ENCODE measurements around the gene ILK. TPM values are rescaled to one million over a fixed set of nuclear protein-coding genes. Genes with fewer than 3 reads are reported as not detected.

Gene ILK
- total and polyA plus RNA-seq, 2 experiments from 2014 or later = 114 to 126 TPM

DNA sequence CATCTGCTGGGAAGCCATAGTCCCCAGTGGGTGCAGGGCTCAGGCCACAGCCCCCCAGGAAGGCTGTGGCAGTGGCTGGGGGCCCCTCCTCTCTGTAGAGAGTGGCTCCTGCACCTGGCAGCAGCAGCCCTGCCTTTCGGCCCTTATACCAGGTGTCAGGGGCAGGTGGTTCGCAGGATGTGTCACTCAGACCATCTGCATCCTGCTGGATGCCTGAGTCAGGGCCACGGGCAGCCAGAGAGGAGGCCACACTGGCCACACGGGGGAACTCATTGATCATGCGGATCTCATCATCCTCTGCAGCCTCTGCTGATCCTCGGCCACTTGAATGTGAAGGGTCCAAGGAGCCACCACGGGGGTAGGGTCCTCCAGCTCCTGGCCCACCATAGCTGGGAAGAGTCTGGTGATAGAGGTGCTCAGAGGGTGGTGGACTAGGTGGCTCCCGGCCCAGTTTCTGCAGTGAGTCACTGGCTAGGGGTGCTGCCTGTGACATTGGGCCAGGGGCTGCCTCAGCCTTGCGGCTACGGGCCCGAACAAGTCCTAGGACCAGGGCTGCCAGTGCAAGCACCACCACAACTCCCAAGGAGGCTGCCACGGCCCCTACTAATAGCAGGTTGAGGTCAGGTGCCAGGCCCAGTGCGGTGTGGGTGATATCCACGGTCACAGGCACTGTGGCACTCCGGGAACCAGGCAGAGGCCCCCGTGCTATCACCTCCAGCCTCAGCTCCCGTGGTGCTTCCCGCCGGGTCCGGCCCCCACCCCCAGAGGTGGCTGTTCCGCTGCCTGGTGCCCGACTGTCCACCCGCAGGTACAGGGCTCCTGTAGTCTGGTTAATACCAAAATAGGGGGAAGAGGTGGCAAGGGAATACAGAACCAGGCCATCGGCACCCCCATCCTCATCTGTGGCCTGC, 18.9 kb downstream of the ILK start:
- no peaks in the 10 kb centered on the region for H3K9me2 ChIP-seq (replicated peaks; ENCODE audit: insufficient read depth)
- H3K9me3 ChIP-seq (ENCODE audit: low read depth) = no peaks in the 10 kb centered on the region
- no peak for DNase-seq (ENCODE audit: low spot score)
- H3K4me1 ChIP-seq (ENCODE audit: insufficient read depth) = peaks cover 10% of the 10 kb centered on the region
- H4K20me1 ChIP-seq (ENCODE audit: insufficient read depth, poor library complexity, severe bottlenecking) = no peaks in the 10 kb centered on the region
- H2AFZ ChIP-seq = no peak overlapping the region
- no peak overlapping the region for H3K27ac ChIP-seq
- no peak overlapping the region for H3K4me2 ChIP-seq
- H3K27me3 ChIP-seq = no peaks in the 10 kb centered on the region
- WGBS (ENCODE audit: low lambda C conversion rate, missing lambda C conversion rate) = 96% methylated on average over 24 of the region's 24 CpGs
- no peak overlapping the region for H3K4me3 ChIP-seq
- TF ChIP-seq, protein P1, sequence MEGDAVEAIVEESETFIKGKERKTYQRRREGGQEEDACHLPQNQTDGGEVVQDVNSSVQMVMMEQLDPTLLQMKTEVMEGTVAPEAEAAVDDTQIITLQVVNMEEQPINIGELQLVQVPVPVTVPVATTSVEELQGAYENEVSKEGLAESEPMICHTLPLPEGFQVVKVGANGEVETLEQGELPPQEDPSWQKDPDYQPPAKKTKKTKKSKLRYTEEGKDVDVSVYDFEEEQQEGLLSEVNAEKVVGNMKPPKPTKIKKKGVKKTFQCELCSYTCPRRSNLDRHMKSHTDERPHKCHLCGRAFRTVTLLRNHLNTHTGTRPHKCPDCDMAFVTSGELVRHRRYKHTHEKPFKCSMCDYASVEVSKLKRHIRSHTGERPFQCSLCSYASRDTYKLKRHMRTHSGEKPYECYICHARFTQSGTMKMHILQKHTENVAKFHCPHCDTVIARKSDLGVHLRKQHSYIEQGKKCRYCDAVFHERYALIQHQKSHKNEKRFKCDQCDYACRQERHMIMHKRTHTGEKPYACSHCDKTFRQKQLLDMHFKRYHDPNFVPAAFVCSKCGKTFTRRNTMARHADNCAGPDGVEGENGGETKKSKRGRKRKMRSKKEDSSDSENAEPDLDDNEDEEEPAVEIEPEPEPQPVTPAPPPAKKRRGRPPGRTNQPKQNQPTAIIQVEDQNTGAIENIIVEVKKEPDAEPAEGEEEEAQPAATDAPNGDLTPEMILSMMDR (IDR thresholded peaks at IDR 0.05; ENCODE audit: poor library complexity) = no peak
- TF ChIP-seq EZH2phosphoT487 (IDR thresholded peaks at IDR 0.05; ENCODE audit: low read depth, severe bottlenecking, unreplicated experiment) (no peak), EZH2 (IDR thresholded peaks at IDR 0.05; ENCODE audit: borderline replicate concordance) (no peak)
- no peaks in the 10 kb centered on the region for H3K36me3 ChIP-seq (replicated peaks; ENCODE audit: insufficient read depth, low read depth)
- H3K79me2 ChIP-seq = peaks cover 11% of the 10 kb centered on the region

DNA sequence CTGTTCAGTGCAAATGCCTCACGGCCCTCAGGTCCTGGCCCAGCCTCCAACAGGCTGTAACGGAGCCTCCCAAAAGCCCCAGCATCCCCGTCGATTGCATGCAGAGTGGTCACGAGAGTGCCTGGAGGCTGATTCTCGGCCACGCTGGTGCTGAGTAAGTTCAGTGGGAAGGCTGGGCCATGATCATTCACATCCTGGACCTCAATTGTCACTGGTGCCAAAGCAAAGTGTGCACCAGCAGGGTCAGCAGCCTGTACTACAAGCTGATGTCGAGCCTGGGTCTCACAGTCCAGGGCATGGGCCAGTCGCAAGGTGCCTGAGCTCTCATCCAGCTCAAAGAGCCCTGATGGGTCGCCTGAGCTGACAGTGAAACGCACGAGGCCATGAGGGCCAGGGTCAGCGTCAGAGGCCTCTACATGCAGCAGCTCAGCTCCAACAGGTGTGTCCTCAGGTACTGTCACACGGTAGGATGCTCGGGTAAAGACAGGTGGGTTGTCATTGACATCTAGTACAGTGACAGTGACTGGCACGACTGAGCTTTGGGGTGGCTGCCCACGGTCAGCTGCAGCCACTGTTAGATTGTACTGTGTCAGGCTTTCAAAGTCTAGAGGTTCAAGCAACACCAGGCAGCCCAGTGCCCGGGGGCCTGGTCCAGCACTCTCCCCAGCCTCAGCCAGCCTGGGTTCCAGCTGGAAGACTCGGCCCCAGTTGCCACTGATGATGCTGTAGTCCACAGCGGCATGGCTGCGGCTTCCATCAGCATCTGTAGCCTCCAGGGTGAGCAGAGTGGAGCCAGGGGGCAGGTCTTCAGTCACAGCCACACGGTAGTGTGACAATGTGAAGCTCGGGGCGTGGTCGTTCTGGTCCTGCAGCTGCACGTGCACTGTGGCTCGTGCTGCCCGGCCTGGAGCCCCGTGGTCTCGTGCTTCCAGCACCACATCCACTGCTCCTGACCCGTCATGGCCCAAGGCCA, 20.1 kb downstream of the ILK start:
- H3K4me2 ChIP-seq = no peak overlapping the region
- H3K9me3 ChIP-seq (ENCODE audit: low read depth) = no peaks in the 10 kb centered on the region
- no peak for DNase-seq (ENCODE audit: low spot score)
- no peaks in the 10 kb centered on the region for H3K27me3 ChIP-seq
- H3K36me3 ChIP-seq (replicated peaks; ENCODE audit: insufficient read depth, low read depth) = no peaks in the 10 kb centered on the region
- H3K79me2 ChIP-seq = peaks cover 3% of the 10 kb centered on the region
- no peak overlapping the region for H2AFZ ChIP-seq
- no peaks in the 10 kb centered on the region for H3K4me1 ChIP-seq (ENCODE audit: insufficient read depth)
- H3K4me3 ChIP-seq = no peak overlapping the region
- TF ChIP-seq EZH2 (IDR thresholded peaks at IDR 0.05; ENCODE audit: borderline replicate concordance) (no peak), EZH2phosphoT487 (IDR thresholded peaks at IDR 0.05; ENCODE audit: low read depth, severe bottlenecking, unreplicated experiment) (no peak)
- TF ChIP-seq, protein P1 (IDR thresholded peaks at IDR 0.05; ENCODE audit: poor library complexity) = no peak
- no peak overlapping the region for H3K27ac ChIP-seq
- H3K9me2 ChIP-seq (replicated peaks; ENCODE audit: insufficient read depth) = no peaks in the 10 kb centered on the region
- H4K20me1 ChIP-seq (ENCODE audit: insufficient read depth, poor library complexity, severe bottlenecking) = no peaks in the 10 kb centered on the region
- WGBS (ENCODE audit: low lambda C conversion rate, missing lambda C conversion rate) = 92% methylated on average over 31 of the region's 31 CpGs

DNA sequence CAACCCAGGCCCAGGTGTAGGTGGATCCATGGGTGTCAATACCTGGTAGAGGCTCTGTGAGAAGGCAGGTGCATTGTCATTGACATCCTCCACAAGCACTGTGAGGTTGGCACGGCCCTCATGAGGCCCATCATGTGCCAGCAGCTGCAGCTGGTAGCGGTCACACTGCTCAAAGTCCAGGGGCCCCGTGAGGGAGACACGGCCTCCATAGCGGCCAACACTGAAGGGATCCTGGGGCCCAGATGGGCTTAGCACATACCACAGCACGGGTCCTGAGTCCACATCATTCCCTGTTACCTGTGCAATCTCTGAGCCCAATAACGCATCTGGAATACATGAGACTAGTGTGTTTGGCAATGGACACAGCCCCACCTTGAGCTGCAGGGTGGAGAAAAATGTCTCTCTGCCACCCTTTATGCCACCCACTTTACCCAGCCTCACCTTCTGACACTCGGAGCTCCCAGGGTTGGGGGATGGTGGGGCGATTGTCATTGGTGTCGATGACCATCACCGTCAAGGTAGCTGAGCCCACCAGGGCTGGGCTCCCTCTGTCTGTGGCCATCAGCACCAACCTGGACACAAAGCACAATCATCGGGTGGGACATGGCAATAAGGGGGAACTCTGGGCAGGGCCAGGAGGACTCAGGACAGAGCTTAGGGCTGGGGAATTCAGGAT, 21.7 kb downstream of the ILK start:
- 92% methylated on average over 12 of the region's 12 CpGs for WGBS (ENCODE audit: low lambda C conversion rate, missing lambda C conversion rate)
- TF ChIP-seq, protein P1 (IDR thresholded peaks at IDR 0.05; ENCODE audit: poor library complexity) = no peak
- no peak for TF ChIP-seq EZH2phosphoT487 (IDR thresholded peaks at IDR 0.05; ENCODE audit: low read depth, severe bottlenecking, unreplicated experiment)
- TF ChIP-seq EZH2 (IDR thresholded peaks at IDR 0.05; ENCODE audit: borderline replicate concordance) = no peak
- Histone ChIP-seq H3K4me1 (ENCODE audit: insufficient read depth) (no peaks in the 10 kb centered on the region), H3K27ac (no peak overlapping the region), H3K36me3 (replicated peaks; ENCODE audit: insufficient read depth, low read depth) (no peaks in the 10 kb centered on the region), H3K4me3 (no peak overlapping the region), H3K4me2 (no peak overlapping the region), H3K79me2 (no peaks in the 10 kb centered on the region), H3K9me3 (ENCODE audit: low read depth) (no peaks in the 10 kb centered on the region), H3K9me2 (replicated peaks; ENCODE audit: insufficient read depth) (no peaks in the 10 kb centered on the region), H3K27me3 (peaks cover under 1% of the 10 kb centered on the region), H4K20me1 (ENCODE audit: insufficient read depth, poor library complexity, severe bottlenecking) (no peaks in the 10 kb centered on the region), H2AFZ (no peak overlapping the region)
- DNase-seq (ENCODE audit: low spot score) = no peak
